ENCODE results near the gene ABCC8.

ABCC8 gene

DNA sequence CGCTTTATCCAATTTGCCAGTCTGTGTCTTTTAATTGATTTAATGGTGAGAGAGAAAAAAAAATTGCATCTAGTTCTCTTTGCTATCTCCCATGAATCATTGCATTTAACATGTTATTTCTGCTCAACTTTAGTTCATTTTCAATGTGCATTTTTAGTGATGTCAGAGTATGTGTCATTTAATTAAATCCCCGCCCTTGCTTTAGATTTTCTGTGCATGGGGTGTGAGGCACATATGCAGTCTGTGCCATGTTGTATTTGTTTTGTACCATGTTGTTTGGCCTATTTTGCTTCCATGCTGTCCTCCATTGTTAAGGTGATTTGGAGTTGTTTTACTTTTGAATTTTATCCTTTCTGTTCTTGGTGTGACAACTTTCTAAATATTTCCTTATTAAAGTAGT, 133.4 kb downstream of the ABCC8 start:
- ATAC-seq = no peak
- TF ChIP-seq, protein P1, sequence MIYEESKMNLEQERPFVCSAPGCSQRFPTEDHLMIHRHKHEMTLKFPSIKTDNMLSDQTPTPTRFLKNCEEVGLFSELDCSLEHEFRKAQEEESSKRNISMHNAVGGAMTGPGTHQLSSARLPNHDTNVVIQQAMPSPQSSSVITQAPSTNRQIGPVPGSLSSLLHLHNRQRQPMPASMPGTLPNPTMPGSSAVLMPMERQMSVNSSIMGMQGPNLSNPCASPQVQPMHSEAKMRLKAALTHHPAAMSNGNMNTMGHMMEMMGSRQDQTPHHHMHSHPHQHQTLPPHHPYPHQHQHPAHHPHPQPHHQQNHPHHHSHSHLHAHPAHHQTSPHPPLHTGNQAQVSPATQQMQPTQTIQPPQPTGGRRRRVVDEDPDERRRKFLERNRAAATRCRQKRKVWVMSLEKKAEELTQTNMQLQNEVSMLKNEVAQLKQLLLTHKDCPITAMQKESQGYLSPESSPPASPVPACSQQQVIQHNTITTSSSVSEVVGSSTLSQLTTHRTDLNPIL (CRISPR knock-in tag; IDR thresholded peaks at IDR 0.05; ENCODE audit: low read depth) = no peak
- TF ChIP-seq GLIS3 (CRISPR knock-in tag; IDR thresholded peaks at IDR 0.05) (no peak), BACH2 (CRISPR knock-in tag; IDR thresholded peaks at IDR 0.05; ENCODE audit: borderline replicate concordance) (no peak), ESRRG (CRISPR knock-in tag; IDR thresholded peaks at IDR 0.05) (no peak), POU6F1 (CRISPR knock-in tag; IDR thresholded peaks at IDR 0.05; ENCODE audit: borderline replicate concordance, low read depth) (no peak), ISL1 (CRISPR knock-in tag; IDR thresholded peaks at IDR 0.05) (no peak), ZFP30 (CRISPR knock-in tag; IDR thresholded peaks at IDR 0.05) (no peak), ZC3H10 (CRISPR knock-in tag; IDR thresholded peaks at IDR 0.05) (no peak), PPARA (CRISPR knock-in tag; IDR thresholded peaks at IDR 0.05; ENCODE audit: borderline replicate concordance) (no peak), ARNTL (CRISPR knock-in tag; IDR thresholded peaks at IDR 0.05; ENCODE audit: borderline replicate concordance, low read depth) (no peak), TSHZ2 (CRISPR knock-in tag; IDR thresholded peaks at IDR 0.05) (no peak), ZNF565 (CRISPR knock-in tag; conservative IDR thresholded peaks at IDR 0.05; ENCODE audit: low read depth) (no peak), OSR1 (CRISPR knock-in tag; IDR thresholded peaks at IDR 0.05) (no peak), ZNF8 (CRISPR knock-in tag; IDR thresholded peaks at IDR 0.05) (no peak), SNAI2 (CRISPR knock-in tag; IDR thresholded peaks at IDR 0.05) (no peak)
- TF ChIP-seq, protein P2, sequence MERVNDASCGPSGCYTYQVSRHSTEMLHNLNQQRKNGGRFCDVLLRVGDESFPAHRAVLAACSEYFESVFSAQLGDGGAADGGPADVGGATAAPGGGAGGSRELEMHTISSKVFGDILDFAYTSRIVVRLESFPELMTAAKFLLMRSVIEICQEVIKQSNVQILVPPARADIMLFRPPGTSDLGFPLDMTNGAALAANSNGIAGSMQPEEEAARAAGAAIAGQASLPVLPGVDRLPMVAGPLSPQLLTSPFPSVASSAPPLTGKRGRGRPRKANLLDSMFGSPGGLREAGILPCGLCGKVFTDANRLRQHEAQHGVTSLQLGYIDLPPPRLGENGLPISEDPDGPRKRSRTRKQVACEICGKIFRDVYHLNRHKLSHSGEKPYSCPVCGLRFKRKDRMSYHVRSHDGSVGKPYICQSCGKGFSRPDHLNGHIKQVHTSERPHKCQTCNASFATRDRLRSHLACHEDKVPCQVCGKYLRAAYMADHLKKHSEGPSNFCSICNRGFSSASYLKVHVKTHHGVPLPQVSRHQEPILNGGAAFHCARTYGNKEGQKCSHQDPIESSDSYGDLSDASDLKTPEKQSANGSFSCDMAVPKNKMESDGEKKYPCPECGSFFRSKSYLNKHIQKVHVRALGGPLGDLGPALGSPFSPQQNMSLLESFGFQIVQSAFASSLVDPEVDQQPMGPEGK (CRISPR knock-in tag; IDR thresholded peaks at IDR 0.05; ENCODE audit: borderline replicate concordance) = no peak

Data from SK-N-SH treated with all-trans-retinoic acid at 6 μM for 48 hours (cell line).